Left ventricle myocardium inferior (tissue), 1 donor: ENCODE data around the gene IRF5. TPM values are rescaled to one million over a fixed set of nuclear protein-coding genes. Genes with fewer than 3 reads are reported as not detected.

Source experiments
- DNase-seq: peaks from one replicate; pipeline ENCODE4 v3.0.0-alpha.2; 2020
- H3K27ac ChIP-seq: fragments of 200-600 bp; replicated peaks from 2 replicates; pipeline ENCODE4 v1.8.0; 2021
- H3K27me3 ChIP-seq: fragments of 200-600 bp; 2 replicates; pipeline ENCODE4 v1.8.0; 2021; ENCODE audit warnings: low read depth
- H3K36me3 ChIP-seq: fragments of 200-600 bp; 2 replicates; pipeline ENCODE4 v1.8.0; 2021
- H3K4me1 ChIP-seq: fragments of 200-600 bp; 2 replicates; pipeline ENCODE4 v1.8.0; 2021
- H3K4me3 ChIP-seq: fragments of 200-600 bp; 2 replicates; pipeline ENCODE4 v1.8.0; 2021; ENCODE audit warnings: mild to moderate bottlenecking, moderate library complexity
- H3K9me3 ChIP-seq: fragments of 200-600 bp; replicated peaks from 2 replicates; pipeline ENCODE4 v1.8.0; 2021
- CTCF ChIP-seq: fragments of 200-600 bp; IDR thresholded peaks from 2 replicates; pipeline ENCODE4 v1.8.0; 2021; ENCODE audit warnings: antibody characterized with exemption, mild to moderate bottlenecking, borderline replicate concordance
- intact Hi-C: fragments of 100-400 bp; cut with micrococcal nuclease; formaldehyde crosslinking; loops from one replicate; pipeline ENCODE4 v1.11.0; 2022
- total RNA-seq: library from RNA; stranded (reverse); fragmentation: NEBNext Ultra II Directional; extraction: Animal tissue kit (Norgen Biotek cat#: 25700); gene quantifications from one replicate; pipeline ENCODE4 v1.2.1, GENCODE V29; 2021
- donor health status: DM: no; HTN: yes; CAD: no; lungs with severe emphysema.

IRF5 gene
- total RNA-seq, 1 donor from 2014 or later, result 2.2 TPM

DNA sequence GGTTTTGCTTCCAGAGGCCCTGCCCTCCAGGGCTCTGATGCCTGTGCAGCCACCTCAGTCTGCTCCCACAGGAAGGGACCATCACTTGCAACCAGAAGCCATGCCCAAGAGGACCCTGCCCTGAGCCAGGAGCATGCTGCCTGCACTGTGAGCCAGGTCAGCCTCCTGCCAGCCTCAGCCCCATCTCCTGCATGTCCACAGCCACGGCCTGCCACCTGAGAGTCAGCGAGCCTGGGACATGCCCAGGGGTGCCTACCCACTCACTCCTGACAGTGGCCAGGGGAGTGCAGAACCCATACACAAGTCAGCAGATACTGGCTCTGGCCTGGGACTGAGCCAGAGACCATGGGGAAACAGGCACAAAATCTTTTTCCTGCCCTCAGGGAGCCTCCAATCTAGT is 20.6 kb upstream of the IRF5 start:
- Histone ChIP-seq H3K27me3 (peaks cover 86% of the 10 kb centered on the region), H3K4me3 (no peak overlapping the region), H3K27ac (no peak overlapping the region), H3K9me3 (no peaks in the 10 kb centered on the region), H3K36me3 (no peaks in the 10 kb centered on the region), H3K4me1 (peaks cover 14% of the 10 kb centered on the region)
- TF ChIP-seq CTCF, result no peak
- no peak for DNase-seq
- intact Hi-C loops, result no loop called here

DNA sequence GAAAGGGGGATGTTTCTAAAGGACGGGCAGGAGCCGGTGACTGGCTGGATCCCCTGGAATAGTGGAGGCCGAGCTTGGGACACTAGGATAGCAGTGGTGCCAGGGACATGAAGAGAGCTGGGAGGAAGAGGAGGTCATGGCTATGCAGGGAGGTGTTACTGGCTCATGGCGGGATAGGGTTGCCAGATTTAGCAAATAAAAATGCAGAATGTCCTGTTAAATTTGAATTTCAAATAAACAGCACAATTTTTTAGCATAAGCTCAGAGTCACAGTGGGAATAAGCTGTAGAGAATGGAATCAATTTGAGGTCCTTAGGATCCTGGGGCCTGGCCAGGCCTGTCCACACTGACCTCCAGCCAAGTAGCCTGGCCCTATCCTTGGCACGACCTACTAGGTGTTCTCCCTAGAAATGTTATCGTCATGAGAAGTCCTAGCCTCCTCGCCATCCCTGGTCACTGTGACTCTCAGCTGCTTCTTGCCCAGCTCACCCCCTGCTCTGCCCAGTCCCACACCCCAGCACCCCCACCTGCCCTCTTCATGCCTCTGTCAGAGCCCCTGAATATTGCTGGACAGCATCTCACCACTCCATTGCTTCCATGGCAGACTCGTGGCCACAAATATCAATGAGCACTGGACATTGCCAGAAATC is 19.6 kb upstream of the IRF5 start:
- Histone ChIP-seq H3K36me3 (no peaks in the 10 kb centered on the region), H3K27ac (no peak overlapping the region), H3K27me3 (peaks cover 91% of the 10 kb centered on the region), H3K4me1 (peaks cover 14% of the 10 kb centered on the region), H3K4me3 (no peak overlapping the region), H3K9me3 (no peaks in the 10 kb centered on the region)
- intact Hi-C loops, result no loop called here
- TF ChIP-seq CTCF, result no peak
- DNase-seq, result no peak

GRCh38 chr7:128919241-128919640 is 18.5 kb upstream of the IRF5 start:
- Histone ChIP-seq H3K4me1 (peaks cover 14% of the 10 kb centered on the region), H3K9me3 (no peaks in the 10 kb centered on the region), H3K27ac (no peak overlapping the region), H3K36me3 (no peaks in the 10 kb centered on the region), H3K4me3 (no peak overlapping the region), H3K27me3 (peaks cover 95% of the 10 kb centered on the region)
- no peak for TF ChIP-seq CTCF
- no peak for DNase-seq
- intact Hi-C loops, result no loop called here

GRCh38 chr7:128919881-128920799 is 17.6 kb upstream of the IRF5 start:
- intact Hi-C loops, result no loop called here
- DNase-seq, result no peak
- no peak overlapping the region for H3K4me3 ChIP-seq
- TF ChIP-seq CTCF, result no peak
- no peaks in the 10 kb centered on the region for H3K36me3 ChIP-seq
- peaks cover 89% of the 10 kb centered on the region for H3K27me3 ChIP-seq
- H3K4me1 ChIP-seq, result peaks cover 11% of the 10 kb centered on the region
- H3K9me3 ChIP-seq, result no peaks in the 10 kb centered on the region
- no peak overlapping the region for H3K27ac ChIP-seq

DNA sequence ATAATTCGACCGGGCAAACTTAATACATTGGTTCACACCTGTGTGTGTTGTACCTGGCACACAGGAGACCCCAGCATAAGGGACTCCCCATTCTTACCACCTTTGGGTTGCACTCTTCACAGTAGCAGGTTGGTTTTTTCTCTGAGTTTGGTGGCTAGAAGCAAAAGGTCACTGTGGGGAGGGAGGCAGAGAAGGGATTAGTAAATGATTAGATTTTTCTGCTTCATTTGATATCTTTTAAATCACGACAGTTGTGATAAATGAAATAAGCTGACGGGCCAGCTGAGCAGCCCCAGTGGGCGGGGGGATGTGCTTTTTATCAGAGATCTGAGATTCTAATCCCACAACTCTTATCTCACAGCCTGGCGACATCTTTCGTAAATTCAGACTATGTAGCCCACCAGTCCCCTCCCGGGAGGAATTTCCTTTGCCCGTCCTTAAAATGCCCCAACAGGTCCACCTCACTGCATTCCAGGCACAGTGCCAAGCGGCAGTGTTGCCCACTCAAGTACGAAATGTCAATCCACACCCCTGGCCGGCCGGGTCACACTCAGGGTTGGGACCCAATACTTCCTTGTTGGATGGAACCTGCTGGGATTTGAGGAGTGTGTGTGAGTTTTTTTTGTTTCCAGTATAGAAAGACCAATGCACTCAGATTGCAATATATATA is 16.7 kb upstream of the IRF5 start:
- H3K27ac ChIP-seq, result no peak overlapping the region
- no peak for DNase-seq
- intact Hi-C loops, result no loop called here
- H3K4me3 ChIP-seq, result no peak overlapping the region
- H3K36me3 ChIP-seq, result no peaks in the 10 kb centered on the region
- peaks cover 80% of the 10 kb centered on the region for H3K27me3 ChIP-seq
- TF ChIP-seq CTCF, result no peak
- H3K4me1 ChIP-seq, result peaks cover 2% of the 10 kb centered on the region
- no peaks in the 10 kb centered on the region for H3K9me3 ChIP-seq
